GM18907 (cell line): ENCODE measurements around the gene TEAD1.

Experiments
- ATAC-seq: cut with Tn5 transposase; IDR thresholded peaks from one replicate; pipeline ENCODE4 v1.9.1; 2021; ENCODE audit warnings: mild to moderate bottlenecking, moderate library complexity; ENCODE audit not compliant: unreplicated experiment

TEAD1 gene

GRCh38 chr11:12785901-12786300 lies 111.7 kb downstream of the TEAD1 start:
- ATAC-seq: no peak

- ATAC-seq: no peak
Observed at GRCh38 chr11:12786450-12786849, 112.2 kb downstream of the TEAD1 start.

GRCh38 chr11:12786891-12787290 lies 112.7 kb downstream of the TEAD1 start:
- ATAC-seq: no peak

GRCh38 chr11:12787847-12788246 lies 113.6 kb downstream of the TEAD1 start:
- no peak for ATAC-seq

- ATAC-seq: no peak
Observed at GRCh38 chr11:12789054-12789453, 114.8 kb downstream of the TEAD1 start.

GRCh38 chr11:12789596-12790215 lies 115.5 kb downstream of the TEAD1 start:
- ATAC-seq: no peak

GRCh38 chr11:12790861-12791616 lies 116.8 kb downstream of the TEAD1 start:
- ATAC-seq: no peak

- ATAC-seq: no peak
Observed at GRCh38 chr11:12792018-12792417, 117.8 kb downstream of the TEAD1 start.

GRCh38 chr11:12792590-12792989 lies 118.4 kb downstream of the TEAD1 start:
- ATAC-seq: no peak

GRCh38 chr11:12793065-12793464 lies 118.8 kb downstream of the TEAD1 start:
- no peak for ATAC-seq

GRCh38 chr11:12793506-12793905 lies 119.3 kb downstream of the TEAD1 start:
- ATAC-seq: no peak

GRCh38 chr11:12794576-12795230 lies 120.5 kb downstream of the TEAD1 start:
- no peak for ATAC-seq

GRCh38 chr11:12797996-12798395 lies 123.8 kb downstream of the TEAD1 start:
- no peak for ATAC-seq

GRCh38 chr11:12798609-12799011 lies 124.4 kb downstream of the TEAD1 start:
- no peak for ATAC-seq

GRCh38 chr11:12799334-12799835 lies 125.2 kb downstream of the TEAD1 start:
- no peak for ATAC-seq

- ATAC-seq: no peak
Observed at GRCh38 chr11:12800032-12800671, 125.9 kb downstream of the TEAD1 start.

- no peak for ATAC-seq
Observed at GRCh38 chr11:12800871-12801270, 126.7 kb downstream of the TEAD1 start.

GRCh38 chr11:12801976-12802375 lies 127.8 kb downstream of the TEAD1 start:
- ATAC-seq: no peak

- ATAC-seq: no peak
Observed at GRCh38 chr11:12802418-12803085, 128.3 kb downstream of the TEAD1 start.

- no peak for ATAC-seq
Observed at GRCh38 chr11:12803086-12803826, 129.0 kb downstream of the TEAD1 start.
